Testis (tissue), 2 donors: ENCODE measurements around the gene ZNF488.

Experiments used
- POLR2A ChIP-seq: fragments of 450-650 bp; IDR thresholded peaks from one replicate; pipeline ENCODE4 v1.6.1; 2017; ENCODE audit warnings: antibody characterized with exemption, mild to moderate bottlenecking, moderate library complexity
- TF ChIP-seq, protein P1 (sequence below), 3 experiments: fragments of 450-650 bp in 2 of 3; fragments of 200-600 bp in 1 of 3; sonication (generic) in 1 of 3; IDR thresholded peaks; one replicate each; pipeline ENCODE4 v1.5.1; 2016 to 2019; ENCODE audit warnings: antibody characterized with exemption in 3 of 3, mild to moderate bottlenecking in 2 of 3, moderate library complexity in 1 of 3

DNA sequence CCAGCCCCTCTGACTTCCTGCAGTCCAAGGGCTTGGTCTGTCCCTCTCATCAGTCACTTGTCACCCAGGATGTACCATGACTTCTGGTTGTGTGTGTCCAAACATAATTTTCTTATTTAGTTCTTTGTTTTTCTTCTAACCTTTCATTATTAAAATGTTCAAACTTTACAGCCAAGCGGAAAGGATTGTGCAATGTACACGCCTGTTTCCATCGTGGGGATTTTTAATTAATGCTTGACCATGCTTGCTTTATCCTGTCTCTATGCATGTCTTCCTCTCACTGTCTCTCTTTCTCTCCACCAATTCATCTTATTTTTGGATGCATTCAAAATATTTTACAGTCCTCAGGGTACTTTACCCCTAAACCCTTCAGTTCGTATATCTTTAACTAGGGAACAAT, 26.2 kb upstream of the ZNF488 start:
- TF ChIP-seq, protein P1, sequence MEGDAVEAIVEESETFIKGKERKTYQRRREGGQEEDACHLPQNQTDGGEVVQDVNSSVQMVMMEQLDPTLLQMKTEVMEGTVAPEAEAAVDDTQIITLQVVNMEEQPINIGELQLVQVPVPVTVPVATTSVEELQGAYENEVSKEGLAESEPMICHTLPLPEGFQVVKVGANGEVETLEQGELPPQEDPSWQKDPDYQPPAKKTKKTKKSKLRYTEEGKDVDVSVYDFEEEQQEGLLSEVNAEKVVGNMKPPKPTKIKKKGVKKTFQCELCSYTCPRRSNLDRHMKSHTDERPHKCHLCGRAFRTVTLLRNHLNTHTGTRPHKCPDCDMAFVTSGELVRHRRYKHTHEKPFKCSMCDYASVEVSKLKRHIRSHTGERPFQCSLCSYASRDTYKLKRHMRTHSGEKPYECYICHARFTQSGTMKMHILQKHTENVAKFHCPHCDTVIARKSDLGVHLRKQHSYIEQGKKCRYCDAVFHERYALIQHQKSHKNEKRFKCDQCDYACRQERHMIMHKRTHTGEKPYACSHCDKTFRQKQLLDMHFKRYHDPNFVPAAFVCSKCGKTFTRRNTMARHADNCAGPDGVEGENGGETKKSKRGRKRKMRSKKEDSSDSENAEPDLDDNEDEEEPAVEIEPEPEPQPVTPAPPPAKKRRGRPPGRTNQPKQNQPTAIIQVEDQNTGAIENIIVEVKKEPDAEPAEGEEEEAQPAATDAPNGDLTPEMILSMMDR (IDR thresholded peaks at IDR 0.05), result no peak
- no peak for TF ChIP-seq POLR2A
